Glutamatergic neuron (in vitro differentiated cells): Measurements from ENCODE around the gene GGA3. TPM values are rescaled to one million over a fixed set of nuclear protein-coding genes. Genes with fewer than 3 reads are reported as not detected.

Experiments
- DNase-seq: peaks from one replicate; pipeline ENCODE4 v3.0.0; 2022
- H3K27ac Mint-ChIP-seq: one replicate; pipeline ENCODE4 v1.8.0; 2020; ENCODE audit warnings: mild to moderate bottlenecking, mixed read lengths, inconsistent platforms; ENCODE audit not compliant: unreplicated experiment
- H3K27me3 Mint-ChIP-seq: one replicate; pipeline ENCODE4 v1.8.0; 2020; ENCODE audit warnings: mild to moderate bottlenecking, moderate library complexity, mixed read lengths, inconsistent platforms; ENCODE audit not compliant: unreplicated experiment
- H3K36me3 Mint-ChIP-seq: one replicate; pipeline ENCODE4 v1.8.0; 2020; ENCODE audit warnings: mild to moderate bottlenecking, mixed read lengths, inconsistent platforms; ENCODE audit not compliant: unreplicated experiment
- H3K4me1 Mint-ChIP-seq: one replicate; pipeline ENCODE4 v1.8.0; 2020; ENCODE audit warnings: mild to moderate bottlenecking, low read depth, mixed read lengths, inconsistent platforms; ENCODE audit not compliant: unreplicated experiment
- H3K4me3 Mint-ChIP-seq: one replicate; pipeline ENCODE4 v1.8.0; 2020; ENCODE audit warnings: mild to moderate bottlenecking, mixed read lengths, inconsistent platforms; ENCODE audit not compliant: unreplicated experiment
- H3K9me3 Mint-ChIP-seq: one replicate; pipeline ENCODE4 v1.8.0; 2020; ENCODE audit warnings: mild to moderate bottlenecking, moderate library complexity, mixed read lengths, inconsistent platforms; ENCODE audit not compliant: unreplicated experiment
- total RNA-seq: library from RNA; stranded (reverse); fragmentation: NEBNext Ultra II Directional; extraction: Animal tissue kit (Norgen Biotek cat#: 25700); gene quantifications from one replicate; pipeline ENCODE4 v1.2.1, GENCODE V29; 2021; ENCODE audit not compliant: unreplicated experiment
- TF ChIP-seq, protein P1 (sequence below): fragments of 200-600 bp; sonication (generic); IDR thresholded peaks from one replicate; pipeline ENCODE4 v1.5.0; 2021; ENCODE audit not compliant: partially characterized antibody, unreplicated experiment

GGA3 gene
- total RNA-seq, 1 donor from 2014 or later, result 65.0 TPM

DNA sequence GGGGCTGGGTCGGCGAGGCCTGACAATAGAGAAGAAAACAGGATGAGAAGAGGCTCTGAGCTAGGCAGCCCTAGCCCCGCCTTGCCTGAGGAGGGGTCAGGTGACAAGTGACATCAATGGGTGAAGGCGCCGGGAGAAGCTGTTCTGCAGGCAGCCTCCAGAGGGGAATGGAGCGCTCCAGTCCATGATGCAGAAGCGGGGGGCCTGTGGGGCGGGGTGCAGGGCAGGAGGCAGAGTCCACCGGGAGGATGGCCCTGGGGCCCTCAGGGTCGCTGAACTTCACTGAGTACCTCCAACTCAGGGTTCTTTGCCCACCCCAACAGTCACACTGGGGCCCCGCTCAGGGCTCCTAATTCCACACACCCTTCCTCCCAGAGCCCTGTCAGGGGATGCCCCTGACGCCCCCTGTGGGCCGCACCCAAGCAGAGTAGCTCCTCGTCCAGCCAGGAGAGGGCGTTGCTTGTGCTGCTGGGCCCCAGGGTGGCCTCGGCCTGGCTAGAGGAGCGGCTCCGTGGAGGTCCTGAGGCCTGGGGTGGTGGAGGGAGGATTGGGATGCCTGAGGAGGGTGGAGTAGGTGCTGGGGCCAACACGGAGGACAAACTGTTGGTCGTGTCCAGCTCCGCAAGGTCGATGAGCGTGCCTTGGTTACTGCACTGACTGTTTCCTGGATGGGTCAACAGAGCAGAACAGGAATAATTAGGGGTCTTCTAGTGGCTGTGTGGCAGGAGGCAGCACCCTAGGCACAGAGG is 20.8 kb downstream of the GGA3 start:
- DNase-seq, result peak; percentile 60
- H3K27ac Mint-ChIP-seq, result peak overlapping the region; percentile 43
- H3K36me3 Mint-ChIP-seq, result no peaks in the 10 kb centered on the region
- TF ChIP-seq, protein P1, sequence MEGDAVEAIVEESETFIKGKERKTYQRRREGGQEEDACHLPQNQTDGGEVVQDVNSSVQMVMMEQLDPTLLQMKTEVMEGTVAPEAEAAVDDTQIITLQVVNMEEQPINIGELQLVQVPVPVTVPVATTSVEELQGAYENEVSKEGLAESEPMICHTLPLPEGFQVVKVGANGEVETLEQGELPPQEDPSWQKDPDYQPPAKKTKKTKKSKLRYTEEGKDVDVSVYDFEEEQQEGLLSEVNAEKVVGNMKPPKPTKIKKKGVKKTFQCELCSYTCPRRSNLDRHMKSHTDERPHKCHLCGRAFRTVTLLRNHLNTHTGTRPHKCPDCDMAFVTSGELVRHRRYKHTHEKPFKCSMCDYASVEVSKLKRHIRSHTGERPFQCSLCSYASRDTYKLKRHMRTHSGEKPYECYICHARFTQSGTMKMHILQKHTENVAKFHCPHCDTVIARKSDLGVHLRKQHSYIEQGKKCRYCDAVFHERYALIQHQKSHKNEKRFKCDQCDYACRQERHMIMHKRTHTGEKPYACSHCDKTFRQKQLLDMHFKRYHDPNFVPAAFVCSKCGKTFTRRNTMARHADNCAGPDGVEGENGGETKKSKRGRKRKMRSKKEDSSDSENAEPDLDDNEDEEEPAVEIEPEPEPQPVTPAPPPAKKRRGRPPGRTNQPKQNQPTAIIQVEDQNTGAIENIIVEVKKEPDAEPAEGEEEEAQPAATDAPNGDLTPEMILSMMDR, result peak; percentile 42
- H3K9me3 Mint-ChIP-seq, result peaks cover 6% of the 10 kb centered on the region
- H3K27me3 Mint-ChIP-seq, result peaks cover 5% of the 10 kb centered on the region
- no peak overlapping the region for H3K4me3 Mint-ChIP-seq
- no peaks in the 10 kb centered on the region for H3K4me1 Mint-ChIP-seq

- H3K4me3 Mint-ChIP-seq, result no peak overlapping the region
- peaks cover 5% of the 10 kb centered on the region for H3K27me3 Mint-ChIP-seq
- H3K27ac Mint-ChIP-seq, result peak overlapping the region; percentile 43
- no peak for DNase-seq
- TF ChIP-seq, protein P1, result no peak
- H3K9me3 Mint-ChIP-seq, result peaks cover 6% of the 10 kb centered on the region
- no peaks in the 10 kb centered on the region for H3K36me3 Mint-ChIP-seq
- H3K4me1 Mint-ChIP-seq, result no peaks in the 10 kb centered on the region
Observed at GRCh38 chr17:75239778-75240393, 21.5 kb downstream of the GGA3 start.

DNA sequence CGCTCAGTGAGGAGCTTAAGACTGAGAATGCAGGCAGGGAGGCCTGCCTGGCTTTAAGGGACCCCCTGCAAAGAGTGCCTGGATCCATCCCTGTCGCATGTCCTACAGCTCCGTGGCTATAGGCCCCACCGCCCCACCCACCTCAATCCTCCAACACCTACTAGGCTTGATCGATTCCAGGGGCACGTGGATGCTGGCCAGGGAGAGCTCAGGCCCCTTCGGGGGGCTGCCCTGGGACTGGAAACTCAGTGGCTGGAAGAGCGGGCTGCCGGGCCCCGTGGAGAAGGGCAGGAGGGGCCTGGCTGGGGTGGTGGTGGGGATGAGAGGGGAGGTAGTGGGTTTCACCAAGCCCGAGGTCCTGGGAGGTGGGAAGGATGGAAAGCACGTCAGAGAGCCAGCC is 22.2 kb downstream of the GGA3 start:
- no peak overlapping the region for H3K4me3 Mint-ChIP-seq

DNA sequence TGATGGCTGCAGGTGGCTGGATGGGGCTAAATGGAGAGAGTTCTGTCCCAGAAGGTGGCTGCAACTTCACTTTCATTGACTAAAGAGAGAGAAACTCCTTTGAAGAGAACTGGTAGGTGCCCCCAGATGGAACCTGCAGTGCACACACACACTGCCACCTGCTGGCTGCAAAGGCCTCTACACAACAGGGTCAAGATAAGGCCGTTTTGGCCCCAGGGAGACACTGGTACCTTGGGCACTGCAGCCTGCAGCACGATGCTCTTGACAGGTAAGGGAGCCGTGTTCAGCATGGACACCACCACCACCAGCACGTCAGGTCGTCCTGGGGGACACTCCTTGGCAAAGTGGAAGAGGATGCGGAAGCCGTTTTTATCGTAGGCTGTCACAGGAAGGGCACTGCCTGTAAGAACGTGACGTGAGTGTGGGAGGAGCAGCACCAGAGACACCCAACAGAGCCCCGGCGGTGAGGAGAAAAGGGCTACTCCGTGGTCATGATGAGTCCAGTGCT is 22.7 kb downstream of the GGA3 start:
- TF ChIP-seq, protein P1, result peak; percentile 79
- peak; percentile 71 for DNase-seq
- H3K36me3 Mint-ChIP-seq, result no peaks in the 10 kb centered on the region
- H3K9me3 Mint-ChIP-seq, result peaks cover 6% of the 10 kb centered on the region
- peak overlapping the region; percentile 5 for H3K4me3 Mint-ChIP-seq
- peak overlapping the region; percentile 12 for H3K27ac Mint-ChIP-seq
- H3K27me3 Mint-ChIP-seq, result peaks cover 3% of the 10 kb centered on the region
- no peaks in the 10 kb centered on the region for H3K4me1 Mint-ChIP-seq

More for the DNA sequence above, 22.2 kb downstream of the GGA3 start:
- Mint-ChIP-seq H3K36me3 (no peaks in the 10 kb centered on the region), H3K27me3 (peaks cover 5% of the 10 kb centered on the region), H3K4me1 (no peaks in the 10 kb centered on the region), H3K9me3 (peaks cover 6% of the 10 kb centered on the region), H3K27ac (peak overlapping the region; percentile 12)
- TF ChIP-seq, protein P1, result no peak
- no peak for DNase-seq

GRCh38 chr17:75238020-75238580 is 23.3 kb downstream of the GGA3 start:
- TF ChIP-seq, protein P1, result no peak
- H3K27me3 Mint-ChIP-seq, result peaks cover 4% of the 10 kb centered on the region
- H3K27ac Mint-ChIP-seq, result no peak overlapping the region
- H3K4me3 Mint-ChIP-seq, result no peak overlapping the region
- H3K4me1 Mint-ChIP-seq, result no peaks in the 10 kb centered on the region
- no peak for DNase-seq
- H3K36me3 Mint-ChIP-seq, result no peaks in the 10 kb centered on the region
- peaks cover 6% of the 10 kb centered on the region for H3K9me3 Mint-ChIP-seq
